Activated naive CD8-positive, alpha-beta T cell (primary cell): ENCODE data around the gene MBD6.

Source experiments
- H3K27ac Mint-ChIP-seq: one replicate; pipeline ENCODE4 v1.8.0; 2021; ENCODE audit warnings: mixed read lengths
- H3K27me3 Mint-ChIP-seq: one replicate; pipeline ENCODE4 v1.8.0; 2021; ENCODE audit warnings: mixed read lengths
- H3K36me3 Mint-ChIP-seq: one replicate; pipeline ENCODE4 v1.8.0; 2021; ENCODE audit warnings: mixed read lengths
- H3K4me1 Mint-ChIP-seq: one replicate; pipeline ENCODE4 v1.8.0; 2021; ENCODE audit warnings: low read depth, mixed read lengths
- H3K4me3 Mint-ChIP-seq: one replicate; pipeline ENCODE4 v1.8.0; 2021; ENCODE audit warnings: mild to moderate bottlenecking, mixed read lengths
- H3K9me3 Mint-ChIP-seq: one replicate; pipeline ENCODE4 v1.8.0; 2021; ENCODE audit warnings: low read depth, mixed read lengths

The MBD6 gene

GRCh38 chr12:57576613-57577160 lies 54.1 kb downstream of the MBD6 start:
- no peaks in the 10 kb centered on the region for H3K9me3 Mint-ChIP-seq
- no peak overlapping the region for H3K27ac Mint-ChIP-seq
- no peaks in the 10 kb centered on the region for H3K27me3 Mint-ChIP-seq
- H3K4me1 Mint-ChIP-seq = no peaks in the 10 kb centered on the region
- no peak overlapping the region for H3K4me3 Mint-ChIP-seq
- no peaks in the 10 kb centered on the region for H3K36me3 Mint-ChIP-seq

DNA sequence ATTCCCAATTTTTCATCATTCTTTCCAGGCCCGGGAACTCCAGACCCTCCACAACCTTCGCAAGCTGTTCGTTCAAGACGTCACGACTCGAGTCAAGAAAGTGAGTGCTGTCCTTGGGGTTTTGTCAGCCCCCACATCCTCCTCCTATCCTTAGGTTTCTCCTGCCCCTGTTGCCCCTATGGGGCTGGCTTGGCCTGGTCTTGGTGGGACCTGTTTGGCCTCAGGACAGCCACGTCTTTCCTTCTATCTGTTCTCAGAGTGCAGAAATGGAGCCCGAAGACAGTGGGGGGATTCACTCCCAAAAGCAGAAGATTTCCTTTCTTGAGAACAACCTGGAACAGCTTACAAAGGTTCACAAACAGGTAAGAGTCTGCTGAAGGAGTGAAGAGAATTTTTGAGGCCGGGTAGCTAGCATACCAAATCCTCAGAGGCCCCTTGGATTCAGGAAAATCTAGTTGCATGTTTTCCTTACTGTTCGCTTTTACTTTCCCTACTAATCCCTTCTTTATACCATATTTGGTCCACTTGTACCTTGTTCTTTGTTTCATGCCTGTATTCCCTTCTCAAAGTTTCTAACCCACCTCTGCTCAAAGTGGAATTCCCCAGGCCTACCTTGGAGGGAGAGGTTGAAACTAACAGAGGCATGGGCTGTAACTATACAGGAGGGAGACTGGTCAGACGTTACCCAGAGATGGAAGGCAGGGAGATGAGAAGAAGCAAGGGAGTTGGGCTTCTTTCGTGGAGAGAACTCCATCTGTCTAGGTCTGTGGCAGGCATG lies 55.5 kb downstream of the MBD6 start:
- H3K27ac Mint-ChIP-seq = no peak overlapping the region
- H3K27me3 Mint-ChIP-seq = no peaks in the 10 kb centered on the region
- no peaks in the 10 kb centered on the region for H3K9me3 Mint-ChIP-seq
- H3K4me1 Mint-ChIP-seq = no peaks in the 10 kb centered on the region
- no peaks in the 10 kb centered on the region for H3K36me3 Mint-ChIP-seq
- no peak overlapping the region for H3K4me3 Mint-ChIP-seq

DNA sequence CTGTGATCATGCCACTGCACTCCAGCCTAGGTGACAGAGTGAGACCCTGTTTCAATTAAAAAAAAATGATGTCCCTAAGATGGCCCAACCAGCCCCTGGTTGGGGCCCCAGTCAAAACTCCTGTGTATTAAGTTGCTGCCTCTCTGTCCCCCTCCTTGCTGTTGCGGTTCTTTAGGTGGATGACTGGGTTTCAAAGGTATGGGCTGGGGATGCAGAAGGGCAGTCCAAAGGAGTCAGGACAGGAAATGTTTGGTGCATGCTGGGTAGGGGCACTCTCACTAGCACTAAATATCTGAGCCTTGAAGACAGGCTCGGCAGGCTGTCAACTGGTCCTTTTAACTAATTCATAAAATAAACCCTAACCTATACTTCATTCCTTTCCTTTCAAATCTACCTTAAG lies 56.4 kb downstream of the MBD6 start:
- Mint-ChIP-seq H3K36me3 (no peaks in the 10 kb centered on the region), H3K27ac (no peak overlapping the region), H3K9me3 (no peaks in the 10 kb centered on the region), H3K27me3 (peaks cover 2% of the 10 kb centered on the region), H3K4me3 (no peak overlapping the region), H3K4me1 (no peaks in the 10 kb centered on the region)
